NCI-H69 (cell line): ENCODE results near the gene SHISA3.

Experiments used
- DNase-seq: peaks from one replicate; lab custom pipeline; 2025; lab: John Stamatoyannopoulos, UW

Gene SHISA3

GRCh38 chr4:42445038-42445437 is 47.8 kb downstream of the SHISA3 start:
- no peak for DNase-seq

GRCh38 chr4:42446823-42447222 is 49.5 kb downstream of the SHISA3 start:
- DNase-seq: peak; percentile 0
